ENCODE results near the gene TPRN. TPM values are rescaled to one million over a fixed set of nuclear protein-coding genes. Genes with fewer than 3 reads are reported as not detected.

TPRN gene
- total RNA-seq, 4 donors from 2014 or later, result 13.0 to 34.2 (median 15.8) TPM

DNA sequence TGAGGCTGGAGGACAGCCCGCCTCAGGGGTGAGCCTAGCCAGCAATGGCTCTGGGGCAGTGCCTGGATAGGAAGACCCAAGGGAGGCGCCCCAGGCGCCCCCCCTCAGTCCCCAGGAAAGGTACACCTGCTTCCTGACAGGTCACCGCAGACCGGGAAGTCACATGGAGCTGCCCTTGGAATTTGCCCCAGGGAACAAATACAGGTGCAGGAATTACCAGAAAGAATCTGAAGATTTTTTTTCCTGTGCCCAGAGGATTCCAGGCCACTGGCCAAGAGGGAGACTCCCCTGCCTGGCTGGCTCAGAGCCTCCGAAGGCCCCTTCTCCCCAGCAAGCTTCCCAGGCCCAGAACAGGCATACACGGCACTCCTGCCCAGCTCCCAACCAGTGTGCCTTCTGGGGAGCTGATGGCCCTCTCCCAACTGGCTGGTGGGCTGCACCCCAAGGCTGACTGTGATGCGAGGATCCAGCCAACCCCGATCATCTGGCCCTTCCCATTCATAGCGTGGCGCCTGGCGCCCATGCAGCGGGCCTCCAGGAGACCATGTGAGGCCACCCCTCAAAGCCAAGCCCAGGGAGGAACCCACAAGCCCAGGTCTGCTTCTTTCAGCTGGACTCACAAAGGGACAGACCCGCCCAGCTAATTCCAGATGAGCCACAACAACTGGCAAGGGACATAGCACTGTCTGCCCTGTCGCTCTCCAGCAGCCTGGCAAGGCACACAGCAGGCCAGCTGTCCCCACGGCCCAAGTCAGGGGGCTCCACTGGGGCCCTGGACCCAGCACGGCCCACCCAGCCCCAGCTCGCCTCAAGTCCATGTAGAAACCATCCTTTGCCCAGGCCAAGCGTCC, 2.3 kb downstream of the TPRN start:
- intact Hi-C loops (cut with DNase I), result no loop called here
- peaks cover 0 to 4% (median 0%) of the 10 kb centered on the region in 3 donors for H3K36me3 ChIP-seq
- no peaks in the 10 kb centered on the region for H3K27me3 ChIP-seq
- TF ChIP-seq, protein P1, sequence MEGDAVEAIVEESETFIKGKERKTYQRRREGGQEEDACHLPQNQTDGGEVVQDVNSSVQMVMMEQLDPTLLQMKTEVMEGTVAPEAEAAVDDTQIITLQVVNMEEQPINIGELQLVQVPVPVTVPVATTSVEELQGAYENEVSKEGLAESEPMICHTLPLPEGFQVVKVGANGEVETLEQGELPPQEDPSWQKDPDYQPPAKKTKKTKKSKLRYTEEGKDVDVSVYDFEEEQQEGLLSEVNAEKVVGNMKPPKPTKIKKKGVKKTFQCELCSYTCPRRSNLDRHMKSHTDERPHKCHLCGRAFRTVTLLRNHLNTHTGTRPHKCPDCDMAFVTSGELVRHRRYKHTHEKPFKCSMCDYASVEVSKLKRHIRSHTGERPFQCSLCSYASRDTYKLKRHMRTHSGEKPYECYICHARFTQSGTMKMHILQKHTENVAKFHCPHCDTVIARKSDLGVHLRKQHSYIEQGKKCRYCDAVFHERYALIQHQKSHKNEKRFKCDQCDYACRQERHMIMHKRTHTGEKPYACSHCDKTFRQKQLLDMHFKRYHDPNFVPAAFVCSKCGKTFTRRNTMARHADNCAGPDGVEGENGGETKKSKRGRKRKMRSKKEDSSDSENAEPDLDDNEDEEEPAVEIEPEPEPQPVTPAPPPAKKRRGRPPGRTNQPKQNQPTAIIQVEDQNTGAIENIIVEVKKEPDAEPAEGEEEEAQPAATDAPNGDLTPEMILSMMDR (IDR thresholded peaks at IDR 0.05), result no peak
- no peak for TF ChIP-seq POLR2A (IDR thresholded peaks at IDR 0.05)
- no peaks in the 10 kb centered on the region for H3K9me3 ChIP-seq
- 46% methylated on average over 3 of the region's 19 CpGs; no CpG with 5 or more reads in 1 of the 2 donors for WGBS, 2 donors
- H3K4me3 ChIP-seq, result peak overlapping the region in 3 of 4 donors; percentile 72 to 82 (median 72)
- peak overlapping the region in 2 of 4 donors; percentile 70 to 94 for H3K27ac ChIP-seq
- peaks cover 67 to 91% (median 69%) of the 10 kb centered on the region in 3 donors for H3K4me1 ChIP-seq
- no peak for DNase-seq

DNA sequence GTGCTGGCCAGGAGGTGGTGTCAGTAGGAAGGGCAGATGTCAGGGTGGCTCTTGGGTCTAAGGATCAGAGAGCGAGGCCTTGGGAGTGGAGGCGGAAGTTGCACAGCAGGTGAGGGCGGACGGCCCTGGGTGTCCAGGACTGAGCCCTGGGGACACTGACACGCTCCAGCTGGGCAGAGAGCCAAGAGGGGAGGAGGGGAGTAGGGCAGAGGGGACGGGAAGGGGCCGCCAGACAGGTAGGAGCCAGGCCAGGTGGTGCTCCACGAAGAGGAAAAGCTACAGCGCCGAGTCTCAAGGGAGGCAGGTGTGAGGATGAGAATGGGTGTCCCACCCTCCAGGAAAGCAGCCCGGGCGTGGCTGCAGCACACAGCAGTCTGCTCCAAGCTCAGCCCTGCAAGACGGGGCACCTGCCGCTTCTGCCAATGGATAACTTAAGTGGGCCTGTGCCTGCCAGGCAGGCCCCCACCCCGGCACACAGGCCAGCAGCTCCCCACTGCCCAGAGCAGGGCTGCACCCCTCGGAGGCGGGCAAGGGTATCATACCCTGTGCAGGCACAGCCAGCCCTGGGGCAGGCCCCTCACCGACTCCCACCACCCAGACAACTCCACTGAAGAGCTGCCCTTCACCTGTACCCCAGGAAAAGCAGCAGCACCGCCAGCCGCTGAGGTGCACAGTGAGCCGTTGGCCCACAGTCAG, 4.9 kb downstream of the TPRN start:
- H3K36me3 ChIP-seq, result peaks cover 3 to 30% (median 8%) of the 10 kb centered on the region in 3 donors
- H3K9me3 ChIP-seq, result no peaks in the 10 kb centered on the region
- peak overlapping the region; percentile 58 to 87 (median 80) for H3K27ac ChIP-seq
- no peaks in the 10 kb centered on the region for H3K27me3 ChIP-seq
- WGBS, 2 donors, result 48% methylated on average over 14 to 15 of the region's 21 CpGs
- H3K4me1 ChIP-seq, result peaks cover 56 to 83% (median 58%) of the 10 kb centered on the region in 3 donors
- H3K4me3 ChIP-seq, result peak overlapping the region; percentile 6 to 44 (median 27)
- TF ChIP-seq POLR2A (IDR thresholded peaks at IDR 0.05), result no peak
- TF ChIP-seq, protein P1 (IDR thresholded peaks at IDR 0.05), result no peak
- intact Hi-C loops (cut with DNase I), result no loop called here
- DNase-seq, result no peak

DNA sequence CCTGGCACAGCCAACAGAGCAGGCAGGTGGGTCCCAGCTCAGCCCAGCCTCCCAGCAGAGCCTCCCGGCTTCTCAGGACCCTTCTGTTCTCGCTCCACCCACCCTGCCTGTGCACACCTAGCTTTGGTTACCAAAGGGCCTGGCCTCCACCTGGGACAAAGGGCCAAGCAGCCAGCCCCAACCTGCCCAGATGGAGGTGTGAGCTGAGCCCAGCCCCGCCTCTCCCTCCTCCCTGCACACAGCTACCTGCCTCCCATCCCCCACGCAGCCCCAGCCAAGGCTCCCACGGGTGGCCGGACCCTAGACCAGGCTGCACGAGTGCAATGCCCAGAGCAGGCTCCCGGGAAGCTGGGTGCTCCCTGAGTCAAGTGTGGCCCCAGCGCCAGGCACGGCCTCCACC, 5.6 kb downstream of the TPRN start:
- H3K27ac ChIP-seq, result peak overlapping the region; percentile 58 to 87 (median 80)
- H3K27me3 ChIP-seq, result no peaks in the 10 kb centered on the region
- H3K36me3 ChIP-seq, result peaks cover 11 to 38% (median 14%) of the 10 kb centered on the region in 3 donors
- TF ChIP-seq, protein P1 (IDR thresholded peaks at IDR 0.05), result no peak
- no peak for TF ChIP-seq POLR2A (IDR thresholded peaks at IDR 0.05)
- WGBS, 2 donors, result 14 to 70% methylated on average over 1 to 4 of the region's 10 CpGs
- no peak for DNase-seq
- H3K4me1 ChIP-seq, result peaks cover 64 to 90% (median 65%) of the 10 kb centered on the region in 3 donors
- peak overlapping the region; percentile 6 to 44 (median 27) for H3K4me3 ChIP-seq
- H3K9me3 ChIP-seq, result no peaks in the 10 kb centered on the region
- intact Hi-C loops (cut with DNase I), result no loop called here

DNA sequence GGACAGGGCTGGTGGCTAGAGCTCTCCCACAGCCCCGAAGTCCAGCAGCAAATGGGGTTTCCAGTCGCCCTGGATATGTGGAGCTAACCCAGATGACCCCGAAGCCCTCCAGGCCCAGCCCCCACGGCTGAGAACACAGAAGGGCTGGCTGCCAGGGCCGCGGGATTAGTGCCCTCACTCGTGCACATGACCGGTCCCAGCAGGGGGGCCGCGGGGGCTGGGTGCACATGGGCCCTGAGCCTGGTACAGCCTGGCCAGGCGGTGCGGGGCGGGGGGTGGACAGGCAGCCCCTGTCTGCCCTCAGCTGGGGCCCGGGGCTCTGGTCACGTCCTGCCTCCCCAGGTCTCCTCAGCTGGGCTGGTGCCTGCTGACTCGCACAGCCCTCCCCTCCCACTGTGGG, 6.2 kb downstream of the TPRN start:
- intact Hi-C loops (cut with DNase I), result no loop called here
- peaks cover 12 to 41% (median 15%) of the 10 kb centered on the region in 3 donors for H3K36me3 ChIP-seq
- H3K27ac ChIP-seq, result peak overlapping the region in 3 of 4 donors; percentile 74 to 87 (median 86)
- H3K9me3 ChIP-seq, result no peaks in the 10 kb centered on the region
- no CpG with 5 or more reads among the region's 16 CpGs for WGBS, 2 donors
- peaks cover 64 to 90% (median 66%) of the 10 kb centered on the region in 3 donors for H3K4me1 ChIP-seq
- DNase-seq, result no peak
- H3K4me3 ChIP-seq, result peak overlapping the region; percentile 6 to 44 (median 27)
- no peaks in the 10 kb centered on the region for H3K27me3 ChIP-seq
- TF ChIP-seq POLR2A (IDR thresholded peaks at IDR 0.05), result no peak
- TF ChIP-seq, protein P1 (IDR thresholded peaks at IDR 0.05), result no peak

Measured in esophagus squamous epithelium (tissue), 5 donors.